Frontal cortex (tissue), 4 donors: ENCODE measurements around the gene GATA2. TPM values are rescaled to one million over a fixed set of nuclear protein-coding genes. Genes with fewer than 3 reads are reported as not detected.
A peak's percentile ranks its signal among the peaks of the same experiment; 100 is the strongest.

Source experiments
- DNase-seq, 2 donors: peaks; one replicate each; pipeline ENCODE4 v3.0.0; 2012; ENCODE audit warnings: low spot score in 2 of 2
- FAIRE-seq: peaks from 2 replicates; lab custom pipeline; 2012; peaks lifted over from hg19 to GRCh38; lab: Jason Lieb, UNC
- total RNA-seq: library from RNA; depleted of rRNA; stranded (reverse); fragments of >200 nt; gene quantifications from one replicate; pipeline ENCODE4 v1.2.3, GENCODE V29; 2014
- donor health status: control.
- donor health status: control.
- donor health status: control.

Gene GATA2
- total RNA-seq, 1 donor from 2014 or later, result 0.41 TPM

DNA sequence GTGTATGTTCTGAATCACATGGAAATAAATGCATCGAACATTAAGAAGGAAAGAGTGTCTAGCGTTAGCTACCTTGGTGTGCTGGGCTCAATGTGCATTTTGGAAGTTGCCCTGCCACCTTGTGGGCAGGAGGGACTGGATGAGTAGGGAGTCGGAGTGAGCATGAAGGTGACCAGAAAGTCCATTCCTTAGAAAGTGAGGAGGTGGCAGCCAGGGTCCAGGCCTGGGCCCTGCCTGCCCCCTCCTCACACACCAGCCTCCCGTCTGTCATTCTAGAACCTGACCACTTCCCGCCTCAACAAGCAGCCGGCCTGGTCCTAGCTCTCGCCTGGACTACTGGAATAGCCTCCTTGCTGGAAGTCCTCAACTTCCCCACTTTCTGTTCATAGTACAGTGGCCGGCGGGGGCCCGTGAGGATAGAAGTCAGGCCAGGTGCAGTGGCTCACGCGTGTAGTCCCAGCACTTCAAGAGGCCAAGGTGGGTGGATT is 10.2 kb upstream of the GATA2 start:
- FAIRE-seq, result no peak

DNA sequence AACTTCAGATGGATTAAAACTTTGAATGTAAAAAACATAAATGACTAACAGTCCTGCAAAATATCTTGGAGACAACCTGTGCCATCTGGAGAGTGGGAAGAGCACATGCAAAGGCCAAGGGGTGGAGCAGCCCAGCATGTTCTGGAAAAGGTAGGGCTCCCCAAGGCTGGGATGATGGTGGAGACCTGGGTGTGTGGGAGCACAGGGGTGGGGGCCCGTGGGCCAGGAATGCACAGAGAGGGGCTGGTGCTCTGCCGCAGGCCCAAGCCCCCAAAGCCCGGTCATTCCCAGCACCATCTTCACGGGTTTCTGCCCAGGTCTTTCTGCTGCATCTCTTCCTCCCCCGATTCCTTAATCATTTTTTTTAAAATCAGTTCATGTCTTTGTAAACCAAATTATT is 9.7 kb upstream of the GATA2 start:
- DNase-seq, result no peak
- FAIRE-seq, result no peak

More for the DNA sequence above, 10.2 kb upstream of the GATA2 start:
- no peak for DNase-seq

DNA sequence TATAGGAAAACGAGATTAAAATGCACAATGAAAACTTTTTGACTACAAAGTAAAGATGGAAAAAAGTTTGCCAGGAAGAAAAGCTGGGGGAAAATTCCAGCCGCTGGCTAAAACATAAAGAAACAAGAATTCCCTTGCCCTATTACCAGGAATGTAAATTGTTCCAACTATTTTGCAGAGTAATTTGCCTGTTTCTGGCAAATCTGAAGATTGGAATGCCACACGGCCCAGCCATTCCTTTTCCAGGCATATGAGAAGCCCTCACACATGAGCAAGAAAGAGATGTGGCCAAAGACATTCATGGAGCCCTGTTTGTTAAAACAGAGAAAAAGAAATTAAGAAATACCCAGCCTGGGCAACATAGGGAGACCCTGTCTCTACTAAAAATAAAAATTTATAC is 8.4 kb upstream of the GATA2 start:
- FAIRE-seq (no peak), DNase-seq (no peak)

DNA sequence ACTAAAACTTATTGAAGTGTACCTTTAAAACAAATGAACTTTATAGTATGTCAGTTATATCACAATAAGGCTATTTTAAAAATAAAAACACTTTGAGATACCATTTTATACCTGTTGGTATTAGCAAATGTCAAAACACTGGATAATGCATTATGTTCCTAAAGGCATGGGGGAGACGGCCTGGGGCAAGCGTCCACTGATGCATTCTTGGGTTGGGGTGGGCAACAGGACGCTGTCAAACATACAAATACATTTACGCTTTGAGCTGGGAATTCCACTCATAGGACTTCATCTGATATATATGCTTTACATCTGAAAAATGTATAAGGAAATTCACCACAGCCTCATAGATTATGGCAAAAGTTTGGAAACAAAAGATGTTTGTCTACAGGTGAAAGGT is 7.6 kb upstream of the GATA2 start:
- FAIRE-seq, result no peak
- DNase-seq, result no peak

DNA sequence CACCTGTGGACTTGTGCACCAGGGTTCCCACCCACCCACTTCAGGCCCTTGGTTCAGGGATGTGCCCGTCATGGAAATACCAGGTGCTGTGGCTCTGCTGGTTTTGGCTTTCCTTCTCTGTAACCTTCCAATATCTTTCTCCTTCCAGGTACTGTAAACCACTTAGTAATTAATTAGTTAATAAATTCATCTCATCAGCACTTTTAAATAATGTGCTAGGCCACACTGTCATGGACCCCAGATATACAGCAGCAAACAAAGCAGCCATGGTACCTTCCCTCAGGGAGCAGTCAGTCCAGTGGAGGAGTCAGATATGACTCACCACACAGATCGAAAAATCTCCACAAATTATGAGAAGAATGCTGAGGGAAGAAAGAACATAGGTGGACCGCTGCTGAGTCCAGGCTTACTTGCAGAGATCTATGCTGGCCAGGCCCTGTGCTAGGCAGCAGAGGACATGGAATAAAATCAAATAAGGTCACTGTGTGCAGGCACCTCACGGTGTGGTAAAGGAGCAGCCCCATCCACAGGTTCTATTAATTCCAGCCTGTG is 6.8 kb upstream of the GATA2 start:
- no peak for DNase-seq
- no peak for FAIRE-seq

DNA sequence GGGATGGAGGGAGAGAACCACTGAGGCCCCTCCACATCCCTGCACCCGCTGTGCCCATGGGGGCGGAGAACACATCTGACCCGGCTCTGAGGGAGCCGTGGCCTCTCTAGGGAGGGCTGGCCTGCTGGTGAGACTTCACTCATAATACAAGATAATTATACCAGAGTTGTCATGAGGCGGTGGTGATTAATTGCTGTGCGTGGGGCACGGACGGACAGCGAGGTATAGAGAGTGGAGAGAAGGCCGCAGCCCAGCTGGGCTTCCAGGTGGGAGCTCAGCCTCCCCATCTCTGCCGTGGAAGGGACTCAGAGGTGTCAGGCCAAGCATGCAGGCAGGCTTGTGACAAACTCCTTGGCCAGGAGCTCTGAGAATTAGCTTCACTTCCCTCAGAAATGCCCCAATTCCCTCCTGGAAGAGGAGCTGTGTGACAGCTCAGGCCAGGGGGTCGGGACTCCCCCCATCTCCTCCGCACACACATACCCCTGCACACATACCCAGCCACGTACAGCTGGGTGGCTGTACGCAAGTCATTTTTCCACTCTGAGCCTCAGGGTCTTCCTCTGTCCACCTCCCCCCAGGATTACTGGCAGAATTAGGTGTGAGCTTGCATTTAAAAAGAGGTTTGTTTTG is 6.0 kb upstream of the GATA2 start:
- FAIRE-seq (no peak), DNase-seq (no peak)

DNA sequence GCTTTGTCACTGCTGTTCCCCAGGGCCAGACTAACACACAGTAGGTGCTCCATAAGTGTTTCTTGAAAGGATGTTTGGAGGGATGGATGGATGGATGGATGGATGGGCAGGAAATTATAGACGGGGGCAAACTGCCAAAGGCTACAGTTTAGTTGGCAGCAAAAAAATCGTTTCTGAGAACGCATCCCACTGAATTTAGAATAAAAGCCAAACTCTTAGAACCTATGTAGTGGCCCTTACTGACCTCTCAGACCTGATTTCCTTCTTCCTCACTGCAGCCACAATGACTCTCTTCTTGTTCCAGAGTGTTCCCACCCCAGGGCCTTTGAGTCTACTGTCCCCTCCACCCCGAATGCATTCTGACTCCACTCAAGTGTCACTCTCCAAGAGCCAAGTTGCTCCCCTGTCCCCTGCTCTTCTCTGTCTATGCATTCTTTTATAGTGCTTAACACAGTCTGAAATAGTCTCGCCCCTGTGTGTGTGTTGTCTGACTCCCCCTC is 5.2 kb upstream of the GATA2 start:
- FAIRE-seq (no peak), DNase-seq (no peak)

DNA sequence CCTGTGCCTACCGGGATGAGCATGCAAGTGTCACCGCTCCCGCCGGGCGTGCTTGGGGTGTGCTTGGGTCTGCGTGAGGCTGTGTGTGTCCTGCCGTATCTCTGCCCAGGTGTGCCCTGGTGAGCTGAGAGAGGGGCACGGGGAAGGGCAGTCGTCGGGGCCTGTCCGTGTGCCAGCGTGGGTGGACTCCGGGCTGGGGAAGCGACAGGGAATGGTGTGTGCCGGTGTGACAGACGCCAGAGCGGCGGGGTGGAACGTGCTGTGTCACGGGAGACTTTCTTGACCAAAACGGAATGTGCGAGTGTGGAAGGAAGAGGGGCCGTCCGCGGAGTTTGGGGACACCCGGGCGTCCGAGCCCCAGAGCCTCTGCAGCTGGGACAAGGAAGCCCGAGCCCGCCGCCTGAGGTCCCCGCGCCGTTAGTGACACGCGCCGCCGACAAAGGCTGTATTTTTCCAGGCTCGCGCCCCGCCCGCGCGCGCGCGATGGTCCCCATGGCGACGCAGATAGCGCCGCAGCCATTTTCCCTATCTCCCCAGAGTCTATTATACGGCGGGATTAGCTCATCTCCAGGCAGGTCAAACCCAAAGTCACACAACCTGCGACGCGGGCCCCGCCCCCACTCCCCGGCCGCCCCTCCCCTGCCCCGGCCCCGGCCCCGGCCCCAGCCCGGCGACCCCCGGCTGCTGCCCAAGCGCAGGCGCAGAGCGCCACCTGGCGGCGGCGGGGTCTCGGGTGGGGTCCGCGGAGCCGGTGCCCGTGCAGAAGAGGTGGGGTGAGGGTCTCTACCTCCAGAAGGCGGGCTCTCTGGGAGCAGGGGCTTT is 4.5 kb upstream of the GATA2 start:
- no peak for FAIRE-seq

DNA sequence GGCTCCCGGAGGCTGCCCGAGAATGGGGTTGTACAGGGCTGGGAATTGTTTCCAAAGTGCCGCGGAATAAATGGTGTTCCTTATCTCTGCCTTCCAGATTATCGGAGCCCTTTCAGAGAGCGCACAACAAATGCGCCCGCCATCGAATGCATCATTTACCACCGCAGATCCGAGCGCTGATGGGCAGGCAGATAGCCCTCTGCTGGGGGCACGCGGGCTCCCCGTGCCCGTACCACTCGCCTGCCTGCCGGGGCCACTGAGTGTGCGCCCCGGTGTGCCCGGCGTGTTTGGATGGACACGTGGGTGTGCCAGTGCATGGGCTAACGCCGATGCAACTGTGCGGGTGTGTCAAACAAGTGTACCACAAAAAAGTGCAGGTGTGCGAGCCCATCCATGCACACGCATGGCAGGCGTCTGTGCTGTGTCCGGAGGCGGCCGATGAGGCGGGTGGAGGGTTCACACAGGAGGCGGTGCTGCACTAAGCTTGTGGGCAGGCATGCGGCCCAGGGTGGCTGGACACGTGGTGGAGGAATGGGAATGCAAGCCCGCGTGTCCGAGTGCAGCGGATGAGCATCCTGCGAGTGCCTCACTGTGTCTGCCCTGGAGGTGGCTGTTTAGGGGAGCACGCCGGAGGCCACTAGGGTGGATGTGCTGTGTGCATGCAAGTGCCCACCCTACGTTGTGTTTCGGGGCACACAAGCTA is 3.8 kb upstream of the GATA2 start:
- FAIRE-seq (no peak), DNase-seq (no peak)

More for the DNA sequence above, 4.5 kb upstream of the GATA2 start:
- DNase-seq, result peak; percentile 84 to 88

DNA sequence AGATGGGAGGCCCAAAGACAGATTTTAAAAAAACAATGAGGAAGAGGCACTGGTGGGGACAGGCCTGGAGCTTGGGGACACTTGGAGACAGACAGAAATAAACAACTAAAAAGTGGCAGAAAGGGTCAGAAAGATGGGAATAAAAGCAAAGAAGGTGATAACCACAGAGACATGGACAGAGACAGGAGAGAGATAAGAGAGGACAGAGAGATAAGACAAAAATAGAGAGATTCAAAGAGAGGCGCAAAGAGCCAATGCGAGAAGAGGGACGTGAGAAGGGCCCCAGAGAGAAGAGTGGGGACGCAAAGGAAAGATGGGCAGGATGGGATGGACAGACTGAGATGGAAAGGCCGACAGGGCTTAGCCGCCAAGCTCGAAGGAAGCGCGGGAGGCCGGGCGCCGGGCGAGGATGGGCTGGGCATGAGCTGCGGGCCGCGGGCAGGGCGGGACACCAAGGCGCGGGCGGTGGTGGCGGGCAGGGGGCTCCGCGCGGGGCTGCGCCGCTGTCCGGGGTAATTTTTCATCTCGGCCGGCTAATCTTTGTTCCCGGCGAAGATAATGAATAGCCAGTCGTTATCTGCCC is 3.1 kb upstream of the GATA2 start:
- DNase-seq (no peak), FAIRE-seq (no peak)

DNA sequence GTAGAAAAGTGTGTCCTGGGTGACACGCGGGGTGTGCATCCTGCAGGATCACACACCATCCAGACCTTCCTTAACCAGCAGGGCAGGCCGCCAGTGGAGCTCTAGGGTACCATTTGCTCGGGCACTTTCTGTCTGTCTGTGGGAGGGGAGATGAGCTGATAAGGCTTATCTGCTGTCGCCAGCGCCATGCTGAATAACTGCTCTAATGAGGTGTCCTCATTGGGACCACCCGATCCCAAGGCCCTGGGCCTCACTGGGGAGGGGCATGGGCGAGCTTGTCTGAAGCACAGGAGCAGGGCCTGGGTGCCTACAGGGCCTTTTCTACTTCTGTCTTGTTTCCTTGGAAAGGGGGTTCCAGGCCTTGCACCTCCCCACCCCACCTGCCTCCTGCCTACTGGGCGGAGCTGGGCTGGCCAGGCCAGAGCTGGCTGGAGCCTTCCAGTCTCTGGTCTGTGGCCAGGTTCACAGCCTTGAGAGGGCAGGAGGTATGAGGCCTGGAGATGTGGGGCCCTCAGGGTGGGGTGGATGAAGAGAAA is 2.5 kb upstream of the GATA2 start:
- no peak for DNase-seq
- FAIRE-seq, result no peak

DNA sequence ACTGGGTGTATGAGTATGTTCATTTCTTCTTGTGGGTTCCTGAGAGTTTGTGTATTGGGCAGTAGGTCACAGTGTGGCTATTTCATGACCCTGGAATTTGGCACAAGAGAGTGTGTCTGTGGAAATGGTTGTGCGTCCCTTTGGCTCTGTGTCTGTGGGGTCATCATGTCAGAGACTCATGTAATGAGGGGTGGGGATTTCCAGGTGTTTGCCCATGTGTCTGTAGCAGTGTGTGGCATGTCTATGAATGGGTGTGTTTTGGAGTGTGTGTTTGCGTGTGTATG is 1.3 kb upstream of the GATA2 start:
- no peak for FAIRE-seq
- DNase-seq, result no peak

DNA sequence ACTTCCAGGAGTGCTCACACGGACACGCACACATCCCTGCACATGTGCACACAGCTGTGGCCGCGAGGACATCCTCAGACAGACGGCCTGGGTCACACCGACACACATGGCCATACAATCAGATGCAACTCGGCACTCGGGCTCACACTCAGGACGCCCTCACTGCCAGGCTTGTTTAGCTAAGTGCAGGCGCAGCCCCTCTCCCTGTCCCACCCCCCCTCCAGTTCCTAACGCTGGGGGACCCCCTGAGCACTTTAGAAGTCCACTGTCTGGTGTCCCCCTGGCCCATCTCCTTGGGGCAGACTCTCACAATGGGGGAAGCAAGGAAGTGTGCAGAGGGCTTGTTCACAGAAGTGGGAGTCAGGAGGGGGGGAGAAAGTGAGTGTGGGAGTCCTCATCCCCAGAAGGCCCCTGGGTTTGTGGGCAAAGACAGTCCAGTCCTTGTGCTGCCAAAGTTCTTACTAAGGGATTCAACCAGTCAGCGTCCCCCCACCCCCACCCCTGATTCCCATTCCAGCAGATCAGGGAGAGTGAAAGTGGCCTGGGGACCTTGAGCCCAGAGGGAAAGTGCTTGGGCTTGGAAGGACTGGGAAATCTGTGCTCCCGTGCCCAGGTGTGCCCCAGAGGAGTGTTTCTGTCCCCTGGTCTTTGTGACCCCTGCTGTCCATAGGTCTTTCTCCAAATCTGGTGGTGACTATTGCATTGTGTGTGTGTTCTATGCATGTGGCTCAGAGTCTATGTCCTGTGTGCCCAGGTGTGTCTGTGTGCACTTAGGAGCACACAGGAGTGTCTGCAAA is 767 bp upstream of the GATA2 start:
- no peak for FAIRE-seq
- no peak for DNase-seq

DNA sequence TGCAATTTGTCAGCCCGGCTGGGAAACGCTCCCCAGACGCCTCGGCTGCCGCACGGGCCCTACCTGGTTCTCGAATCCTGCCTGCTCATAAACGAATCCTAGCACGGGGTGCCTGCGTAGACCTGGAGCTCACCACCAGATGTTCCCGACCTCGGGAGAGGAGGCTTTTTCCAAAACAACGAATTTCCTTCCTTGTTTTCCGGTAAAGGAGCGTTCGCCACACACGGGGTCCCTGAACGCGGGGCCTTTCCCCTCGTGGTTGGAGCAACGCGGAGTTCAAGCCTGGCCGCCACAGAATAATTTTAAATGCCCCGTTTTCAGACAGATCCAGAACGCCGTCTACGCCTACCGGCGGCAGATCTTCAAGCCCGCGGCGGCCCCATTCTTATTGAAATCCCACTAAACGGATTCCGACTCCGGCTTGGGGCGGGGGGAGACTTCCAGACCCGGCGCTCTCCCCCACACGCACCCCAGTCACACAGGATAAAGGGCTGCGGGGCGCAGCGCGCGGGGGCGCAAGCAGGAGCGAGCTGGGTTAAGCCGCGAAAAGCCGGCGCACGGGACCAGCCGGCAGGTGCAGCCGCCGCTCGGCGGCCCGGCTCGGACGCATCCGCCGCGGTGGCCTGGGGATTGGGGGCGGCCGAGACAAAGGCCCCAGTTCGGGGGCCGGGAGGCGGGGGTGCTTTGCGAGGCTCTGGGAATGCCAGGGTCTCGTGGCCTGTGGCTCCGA is 895 bp downstream of the GATA2 start:
- DNase-seq, result no peak
- no peak for FAIRE-seq

DNA sequence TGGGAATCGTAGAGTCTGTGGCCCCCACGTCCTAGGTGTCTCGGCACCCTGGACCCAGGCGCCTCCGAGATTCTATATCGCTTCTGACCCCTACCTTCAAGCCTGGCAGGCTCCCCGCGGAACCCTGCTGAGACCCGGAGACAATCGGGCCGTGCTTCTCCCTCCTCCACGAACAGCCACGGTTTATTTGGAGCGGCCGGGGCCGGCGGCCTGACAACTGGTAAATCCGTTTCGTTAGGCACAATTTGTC is 1.4 kb downstream of the GATA2 start:
- DNase-seq (no peak), FAIRE-seq (no peak)

DNA sequence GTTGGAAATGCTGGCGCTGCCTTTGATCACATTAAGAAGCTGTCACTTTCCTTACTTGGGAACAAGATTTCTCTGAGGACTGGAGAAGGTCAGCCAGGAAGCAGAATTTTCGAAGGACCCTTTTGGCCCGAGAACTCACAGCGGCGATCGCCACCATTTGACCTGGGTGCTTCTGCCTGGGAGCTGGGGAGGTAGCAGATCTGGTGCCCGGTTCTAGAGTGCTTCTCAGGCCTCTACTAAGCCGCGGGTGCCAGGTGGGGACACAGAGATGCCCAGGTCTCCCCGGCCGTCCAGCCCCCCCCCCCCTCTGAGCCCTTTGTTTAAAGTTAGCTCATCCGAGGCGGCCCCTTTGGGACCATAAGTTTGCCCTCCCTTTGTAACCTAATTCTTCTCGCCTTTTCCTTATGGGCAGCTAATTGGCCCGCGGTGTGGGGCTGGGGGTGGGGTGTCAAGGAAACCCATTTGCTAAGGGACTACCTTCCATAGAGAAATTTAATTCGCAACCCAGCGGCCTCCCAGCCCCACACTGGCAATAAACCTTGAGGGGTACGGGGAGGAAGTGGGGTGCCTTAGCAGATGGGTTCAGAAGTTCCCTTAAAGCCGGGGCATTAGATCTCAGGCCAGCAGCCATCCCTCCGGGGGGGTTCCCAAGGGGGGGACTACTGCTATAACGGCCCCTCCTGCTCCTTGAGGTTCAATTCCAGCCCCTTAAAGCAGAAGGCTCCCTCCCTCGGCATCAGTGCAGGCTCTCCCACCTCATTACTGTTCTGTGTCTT is 1.9 kb downstream of the GATA2 start:
- DNase-seq, result no peak
- no peak for FAIRE-seq

DNA sequence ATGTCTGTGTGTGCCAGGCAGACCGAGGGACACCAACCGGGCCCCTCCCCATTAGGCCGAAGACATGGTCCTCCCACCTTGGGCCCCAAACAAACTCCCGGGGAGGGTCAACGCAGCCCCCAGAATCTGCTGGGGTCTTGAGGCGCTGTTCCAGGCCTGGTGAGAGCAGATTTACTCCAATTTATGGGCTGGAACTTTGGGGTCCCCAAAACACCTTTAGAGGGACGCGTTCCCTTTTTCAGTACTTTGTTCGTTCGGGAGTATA is 2.4 kb downstream of the GATA2 start:
- no peak for DNase-seq
- FAIRE-seq, result no peak

DNA sequence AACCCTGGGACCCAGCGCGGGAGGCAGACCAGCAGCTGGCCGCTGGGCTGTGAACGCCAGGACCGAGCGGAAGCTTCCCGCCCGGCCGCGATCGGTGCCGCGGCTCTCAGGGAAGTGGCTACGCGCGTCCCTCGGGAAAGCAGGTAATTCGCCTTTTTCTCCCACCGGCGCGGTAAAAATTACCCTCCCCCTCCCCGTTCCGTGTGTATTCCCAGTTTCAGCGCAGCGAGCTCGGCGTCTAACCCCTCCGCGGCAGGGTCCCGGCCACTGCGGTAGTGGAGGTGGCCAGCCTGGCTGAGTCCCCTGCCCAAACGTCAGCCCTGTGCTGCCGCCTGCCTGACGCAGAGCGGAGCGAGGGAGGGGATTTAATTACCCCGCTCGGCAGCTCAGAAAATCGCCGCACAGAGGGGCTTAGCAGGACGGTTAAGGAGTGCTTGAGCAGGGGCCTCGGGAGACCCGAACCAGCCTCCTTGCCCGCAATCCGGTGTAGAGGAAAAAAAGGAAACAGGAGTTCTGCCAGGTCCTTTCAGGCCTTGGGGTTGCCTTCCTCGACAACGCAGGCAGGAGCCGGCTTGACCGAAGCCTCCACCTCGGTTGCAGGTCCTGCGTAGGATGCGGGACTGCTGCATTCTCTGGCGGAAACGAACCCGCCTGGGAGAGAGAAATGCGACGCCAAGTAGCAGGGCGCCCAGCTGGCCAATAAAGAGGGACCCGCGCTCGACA is 2.9 kb downstream of the GATA2 start:
- no peak for FAIRE-seq
- no peak for DNase-seq
